ENCODE data around the gene SLC31A2.

Gene SLC31A2

GRCh38 chr9:113186137-113186755, 35.4 kb downstream of the SLC31A2 start:
- DNase-seq (ENCODE audit: low spot score): peak; percentile 65

GRCh38 chr9:113187929-113188595, 37.3 kb downstream of the SLC31A2 start:
- DNase-seq (ENCODE audit: low spot score): peak; percentile 99

- DNase-seq (ENCODE audit: low spot score): peak; percentile 56
These were observed 41.6 kb downstream of the SLC31A2 start for GRCh38 chr9:113192455-113192854.

GRCh38 chr9:113199683-113200329, 49.0 kb downstream of the SLC31A2 start:
- DNase-seq (ENCODE audit: low spot score): no peak

GRCh38 chr9:113205432-113205831, 54.6 kb downstream of the SLC31A2 start:
- DNase-seq (ENCODE audit: low spot score): no peak

- DNase-seq (ENCODE audit: low spot score): no peak
These were observed 55.1 kb downstream of the SLC31A2 start for GRCh38 chr9:113205861-113206260.

- DNase-seq (ENCODE audit: low spot score): no peak
These were observed 60.0 kb downstream of the SLC31A2 start for GRCh38 chr9:113210815-113211214.
